Effector memory CD4-positive, alpha-beta T cell (primary cell): Measurements from ENCODE around the gene C16orf92.

ENCODE experiments used
- DNase-seq, 3 donors: peaks; one replicate each; pipeline ENCODE4 v3.0.0-alpha.2; 2020
- H3K27ac ChIP-seq: 2 replicates; pipeline ENCODE4 v1.7.0; 2013; ENCODE audit warnings: mild to moderate bottlenecking, low read length, moderate library complexity; ENCODE audit not compliant: insufficient read depth, poor library complexity, severe bottlenecking
- H3K27me3 ChIP-seq: replicated peaks from 2 replicates; pipeline ENCODE4 v1.7.0; 2013; ENCODE audit warnings: mild to moderate bottlenecking, low read length; ENCODE audit not compliant: insufficient read depth, control insufficient read depth, poor library complexity, severe bottlenecking
- H3K36me3 ChIP-seq: 2 replicates; pipeline ENCODE4 v1.7.0; 2013; ENCODE audit warnings: mild to moderate bottlenecking, low read length, moderate library complexity; ENCODE audit not compliant: control insufficient read depth, insufficient read depth
- H3K4me1 ChIP-seq: 2 replicates; pipeline ENCODE4 v1.7.0; 2013; ENCODE audit warnings: low read length, mild to moderate bottlenecking; ENCODE audit not compliant: control insufficient read depth, insufficient read depth, poor library complexity, severe bottlenecking
- H3K4me3 ChIP-seq: 2 replicates; pipeline ENCODE4 v1.7.0; 2013; ENCODE audit warnings: low read length, low read depth, mild to moderate bottlenecking; ENCODE audit not compliant: insufficient read depth, poor library complexity, severe bottlenecking
- H3K9me3 ChIP-seq: 2 replicates; pipeline ENCODE4 v1.7.0; 2013; ENCODE audit warnings: mild to moderate bottlenecking, low read length, moderate library complexity; ENCODE audit not compliant: control insufficient read depth

Gene C16orf92

DNA sequence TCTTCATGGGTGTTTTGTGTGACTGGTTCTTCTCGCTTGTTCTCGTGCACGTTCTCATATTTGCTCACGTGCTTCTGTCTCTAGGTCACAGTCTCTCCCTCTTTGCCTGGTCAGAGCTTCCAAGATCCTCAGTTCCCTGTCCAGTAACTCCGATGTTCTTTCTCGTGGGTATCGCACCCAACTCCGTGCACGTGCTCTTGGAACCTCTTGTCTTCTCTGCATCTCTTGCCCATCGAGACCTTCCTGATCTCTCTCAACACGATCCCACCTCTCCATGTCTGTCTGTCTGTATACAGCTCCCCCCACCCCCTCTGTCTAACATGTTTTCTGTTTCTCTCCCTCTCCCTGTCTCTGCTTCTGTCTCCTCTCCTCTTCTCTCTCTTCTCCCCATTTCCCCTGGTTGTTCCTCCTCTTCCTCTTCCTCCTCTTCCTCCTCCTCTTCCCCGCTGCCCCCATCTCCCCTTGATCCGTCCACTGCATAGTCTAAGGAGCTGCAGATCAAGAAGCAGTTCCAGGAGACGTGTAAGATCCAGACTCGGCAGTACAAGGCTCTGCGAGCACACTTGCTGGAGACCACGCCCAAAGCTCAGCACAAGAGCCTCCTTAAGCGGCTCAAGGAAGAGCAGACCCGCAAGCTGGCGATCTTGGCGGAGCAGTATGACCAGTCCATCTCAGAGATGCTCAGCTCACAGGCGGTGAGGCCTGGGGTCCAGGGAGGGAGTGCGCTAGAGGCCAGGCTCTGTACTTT is 33.7 kb upstream of the C16orf92 start:
- H3K27ac ChIP-seq, result no peak overlapping the region
- H3K4me3 ChIP-seq, result no peak overlapping the region

DNA sequence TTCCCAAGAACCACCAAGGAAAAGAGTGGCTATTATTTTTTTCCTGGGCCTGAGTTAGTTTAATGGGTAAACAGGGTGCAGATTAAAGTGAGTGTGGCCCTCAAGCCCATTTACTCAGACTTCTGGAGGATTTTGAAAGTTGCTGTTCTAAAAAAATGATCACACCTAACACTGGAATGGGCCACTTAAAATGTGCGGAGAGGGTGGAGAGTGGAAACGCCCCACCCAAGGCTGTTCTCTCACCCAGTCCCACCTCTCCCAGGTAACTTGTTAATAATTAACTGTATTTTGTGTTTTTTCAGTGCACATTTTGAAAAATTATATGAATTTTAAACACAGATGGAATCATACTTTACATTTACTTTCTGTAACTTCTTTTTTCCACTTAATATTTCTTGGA is 33.0 kb upstream of the C16orf92 start:
- peaks cover 75% of the 10 kb centered on the region for H3K36me3 ChIP-seq
- no peak for DNase-seq
- H3K27ac ChIP-seq, result no peak overlapping the region
- no peak overlapping the region for H3K4me3 ChIP-seq
- no peaks in the 10 kb centered on the region for H3K9me3 ChIP-seq
- no peaks in the 10 kb centered on the region for H3K27me3 ChIP-seq
- H3K4me1 ChIP-seq, result peaks cover 7% of the 10 kb centered on the region

More for the DNA sequence above, 33.7 kb upstream of the C16orf92 start:
- peaks cover 83% of the 10 kb centered on the region for H3K36me3 ChIP-seq
- no peaks in the 10 kb centered on the region for H3K9me3 ChIP-seq
- H3K4me1 ChIP-seq, result no peaks in the 10 kb centered on the region
- H3K27me3 ChIP-seq, result no peaks in the 10 kb centered on the region
- DNase-seq, result no peak

DNA sequence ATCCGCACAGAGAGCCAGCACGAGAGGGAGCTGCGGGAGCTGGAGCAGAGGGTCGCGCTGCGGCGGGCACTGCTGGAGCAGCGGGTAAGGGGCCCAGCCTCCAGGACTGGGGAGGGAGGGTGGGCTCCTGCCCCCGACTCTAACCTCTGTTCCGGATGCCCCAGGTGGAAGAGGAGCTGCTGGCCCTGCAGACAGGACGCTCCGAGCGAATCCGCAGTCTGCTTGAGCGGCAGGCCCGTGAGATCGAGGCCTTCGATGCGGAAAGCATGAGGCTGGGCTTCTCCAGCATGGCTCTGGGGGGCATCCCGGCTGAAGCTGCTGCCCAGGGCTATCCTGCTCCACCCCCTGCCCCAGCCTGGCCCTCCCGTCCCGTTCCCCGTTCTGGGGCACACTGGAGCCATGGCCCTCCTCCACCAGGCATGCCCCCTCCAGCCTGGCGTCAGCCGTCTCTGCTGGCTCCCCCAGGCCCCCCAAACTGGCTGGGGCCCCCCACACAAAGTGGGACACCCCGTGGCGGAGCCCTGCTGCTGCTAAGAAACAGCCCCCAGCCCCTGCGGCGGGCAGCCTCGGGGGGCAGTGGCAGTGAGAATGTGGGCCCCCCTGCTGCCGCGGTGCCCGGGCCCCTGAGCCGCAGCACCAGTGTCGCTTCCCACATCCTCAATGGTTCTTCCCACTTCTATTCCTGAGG is 32.0 kb upstream of the C16orf92 start:
- Histone ChIP-seq H3K36me3 (peaks cover 69% of the 10 kb centered on the region), H3K27me3 (no peaks in the 10 kb centered on the region), H3K27ac (no peak overlapping the region), H3K9me3 (no peaks in the 10 kb centered on the region), H3K4me3 (no peak overlapping the region), H3K4me1 (peaks cover 9% of the 10 kb centered on the region)
- DNase-seq, result no peak

DNA sequence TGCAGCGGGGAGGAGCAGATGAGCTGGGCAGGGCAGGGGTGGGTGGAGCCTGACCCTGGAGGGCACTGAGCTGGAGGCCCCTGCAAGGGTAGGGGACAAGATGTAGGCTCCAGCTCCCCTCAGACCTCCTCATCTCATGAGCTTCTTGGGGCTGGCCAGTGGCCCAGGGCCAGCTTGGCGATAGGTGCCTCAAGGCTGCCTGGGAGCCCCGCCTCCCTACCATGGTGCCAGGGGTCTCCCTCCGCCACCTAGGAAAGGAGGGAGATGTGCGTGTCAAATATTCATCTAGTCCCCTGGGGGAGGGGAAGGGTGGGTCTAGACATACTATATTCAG is 31.5 kb upstream of the C16orf92 start:
- H3K4me1 ChIP-seq, result peaks cover 11% of the 10 kb centered on the region
- no peak for DNase-seq
- no peak overlapping the region for H3K4me3 ChIP-seq
- H3K27me3 ChIP-seq, result no peaks in the 10 kb centered on the region
- peaks cover 64% of the 10 kb centered on the region for H3K36me3 ChIP-seq
- no peaks in the 10 kb centered on the region for H3K9me3 ChIP-seq
- no peak overlapping the region for H3K27ac ChIP-seq

GRCh38 chr16:29992344-29992967 is 30.5 kb upstream of the C16orf92 start:
- DNase-seq, result no peak
- Histone ChIP-seq H3K4me1 (peaks cover 17% of the 10 kb centered on the region), H3K9me3 (no peaks in the 10 kb centered on the region), H3K27me3 (no peaks in the 10 kb centered on the region), H3K4me3 (no peak overlapping the region), H3K27ac (no peak overlapping the region), H3K36me3 (peaks cover 55% of the 10 kb centered on the region)

DNA sequence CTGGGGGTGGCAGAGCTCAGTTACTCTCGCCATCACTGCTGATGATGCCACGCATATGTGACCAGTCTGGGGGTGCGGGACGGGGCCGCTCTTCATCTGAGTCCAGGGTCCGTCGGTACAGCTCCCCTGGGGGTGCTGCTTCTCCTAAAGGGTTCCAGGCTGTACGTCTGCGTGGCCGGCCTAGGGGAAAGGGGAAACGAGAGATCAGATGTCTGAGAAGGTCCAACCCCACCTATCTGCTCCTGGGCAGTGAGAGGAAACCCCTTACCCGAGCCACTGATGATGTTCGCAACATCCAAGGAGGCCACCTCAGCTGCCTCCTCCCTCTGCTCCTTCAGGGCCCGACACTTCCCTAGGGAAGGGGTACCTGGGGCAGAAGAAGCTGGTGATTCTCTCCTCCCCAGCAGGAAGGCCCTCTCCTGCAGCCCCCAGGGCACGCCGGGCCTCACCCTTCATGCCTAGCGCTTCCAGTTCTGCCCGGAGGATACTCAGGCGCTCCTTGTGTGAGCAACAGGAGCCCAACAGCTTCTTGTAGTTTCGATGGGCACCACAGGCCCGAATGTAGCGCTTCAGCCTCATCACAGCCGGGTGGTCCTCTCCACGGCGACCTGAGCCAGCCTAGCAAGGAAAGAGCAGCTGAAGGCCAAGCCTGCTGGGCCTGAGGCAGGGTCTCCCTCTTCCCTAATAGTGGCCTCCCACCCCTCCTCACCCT is 29.7 kb upstream of the C16orf92 start:
- H3K4me1 ChIP-seq, result peaks cover 17% of the 10 kb centered on the region
- no peaks in the 10 kb centered on the region for H3K27me3 ChIP-seq
- no peak overlapping the region for H3K27ac ChIP-seq
- H3K36me3 ChIP-seq, result peaks cover 47% of the 10 kb centered on the region
- no peak for DNase-seq
- H3K4me3 ChIP-seq, result no peak overlapping the region
- H3K9me3 ChIP-seq, result no peaks in the 10 kb centered on the region

GRCh38 chr16:29993903-29994599 is 28.9 kb upstream of the C16orf92 start:
- peaks cover 17% of the 10 kb centered on the region for H3K4me1 ChIP-seq

DNA sequence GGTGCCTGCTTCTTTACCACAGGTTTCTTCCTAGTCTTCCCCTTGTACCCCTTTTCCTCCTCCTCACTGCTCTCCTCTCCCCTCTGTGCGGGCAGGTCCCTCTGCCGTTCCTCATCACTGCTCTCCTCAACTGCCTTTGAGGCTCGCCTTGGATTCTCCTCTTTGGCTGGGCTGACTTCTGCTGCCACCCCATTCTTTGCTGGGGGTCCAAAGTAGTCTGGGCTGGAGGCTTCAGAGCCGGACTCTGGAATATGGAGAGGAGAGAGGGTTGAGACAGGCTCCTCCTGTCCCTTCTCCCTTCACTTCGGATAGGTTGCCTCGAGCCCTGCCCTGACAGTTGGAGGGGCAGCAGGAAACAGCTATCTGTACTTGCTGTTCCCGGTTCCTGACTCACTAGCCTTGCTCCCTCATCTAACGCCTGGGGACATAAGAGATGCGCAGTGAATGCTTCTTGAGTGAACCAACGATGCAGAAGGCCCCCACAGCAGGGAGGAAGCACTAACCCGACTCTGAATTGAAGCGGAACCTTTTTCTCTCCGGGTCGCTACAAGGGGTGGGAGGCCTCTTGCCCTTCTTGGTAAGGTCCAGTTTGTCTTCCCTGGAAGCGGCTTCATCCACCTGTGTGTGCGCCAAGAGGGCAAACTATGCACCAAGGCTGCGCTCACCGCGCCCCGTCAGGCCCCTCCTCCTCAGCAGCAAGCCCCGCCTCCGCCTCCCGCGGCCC is 28.2 kb upstream of the C16orf92 start:
- no peaks in the 10 kb centered on the region for H3K27me3 ChIP-seq
- H3K36me3 ChIP-seq, result peaks cover 38% of the 10 kb centered on the region
- H3K4me3 ChIP-seq, result peak overlapping the region; percentile 96
- no peaks in the 10 kb centered on the region for H3K9me3 ChIP-seq
- peaks cover 17% of the 10 kb centered on the region for H3K4me1 ChIP-seq
- peak in 1 of 3 donors; percentile 53 for DNase-seq
- H3K27ac ChIP-seq, result peak overlapping the region; percentile 99

More at GRCh38 chr16:29993903-29994599, 28.9 kb upstream of the C16orf92 start:
- Histone ChIP-seq H3K9me3 (no peaks in the 10 kb centered on the region), H3K4me3 (peak overlapping the region; percentile 96), H3K27me3 (no peaks in the 10 kb centered on the region), H3K36me3 (peaks cover 42% of the 10 kb centered on the region), H3K27ac (peak overlapping the region; percentile 99)
- DNase-seq, result no peak

GRCh38 chr16:29995324-29995910 is 27.6 kb upstream of the C16orf92 start, which contains the start of gene HIRIP3:
Gene HIRIP3 (minus strand): TSS chr16:29995617. CDS start chr16:29995605, 12 bp downstream.
- H3K36me3 ChIP-seq, result peaks cover 40% of the 10 kb centered on the region
- peak within 1 kb of the TSS; percentile 96 for H3K4me3 ChIP-seq
- H3K4me1 ChIP-seq, result peaks cover 17% of the 10 kb centered on the region
- peak within 1 kb of the TSS; percentile 99 for H3K27ac ChIP-seq
- DNase-seq, result peak; percentile 74 to 84 (median 78)
- no peaks in the 10 kb centered on the region for H3K27me3 ChIP-seq
- H3K9me3 ChIP-seq, result no peaks in the 10 kb centered on the region
